Lower lobe of right lung (tissue), 2 donors: Measurements from ENCODE around the gene HIGD1A. TPM values are rescaled to one million over a fixed set of nuclear protein-coding genes. Genes with fewer than 3 reads are reported as not detected.

Source experiments
- ATAC-seq, 2 donors: fragments of 200-7000 bp; cut with Tn5 transposase; one replicate each; pipeline ENCODE4 v1.9.1; 2020 to 2022; ENCODE audit warnings: mild to moderate bottlenecking in 2 of 2, moderate library complexity in 2 of 2
- DNase-seq: peaks from one replicate; pipeline ENCODE4 v3.0.0-alpha.2; 2020
- H3K27ac ChIP-seq: fragments of 200-600 bp; one replicate; pipeline ENCODE4 v1.8.0; 2022
- H3K27me3 ChIP-seq: fragments of 200-600 bp; one replicate; pipeline ENCODE4 v1.8.0; 2022; ENCODE audit warnings: low read depth
- H3K36me3 ChIP-seq: fragments of 200-600 bp; one replicate; pipeline ENCODE4 v1.8.0; 2022; ENCODE audit warnings: mild to moderate bottlenecking
- H3K4me1 ChIP-seq: fragments of 200-600 bp; one replicate; pipeline ENCODE4 v1.8.0; 2022
- H3K4me3 ChIP-seq: fragments of 200-600 bp; one replicate; pipeline ENCODE4 v1.8.0; 2022; ENCODE audit warnings: mild to moderate bottlenecking
- H3K9me3 ChIP-seq: fragments of 200-600 bp; one replicate; pipeline ENCODE4 v1.8.0; 2022
- CTCF ChIP-seq: fragments of 200-600 bp; IDR thresholded peaks from one replicate; pipeline ENCODE4 v1.8.0; 2022; ENCODE audit warnings: antibody characterized with exemption, mild to moderate bottlenecking
- intact Hi-C: fragments of 100-400 bp; cut with DNase I; formaldehyde crosslinking; loops from one replicate; pipeline ENCODE4 v1.11.0; 2022
- total RNA-seq: library from RNA; stranded (reverse); fragmentation: NEBNext Ultra II Directional; extraction: Animal tissue kit (Norgen Biotek cat#: 25700); gene quantifications from one replicate; pipeline ENCODE4 v1.2.1, GENCODE V29; 2021
- donor health status: DM: no; HTN: yes; CAD: no; lungs with severe emphysema.

Gene HIGD1A
- total RNA-seq, 1 donor from 2014 or later: 83.8 TPM

GRCh38 chr3:42756681-42757213 lies 47.5 kb downstream of the HIGD1A start:
- ATAC-seq: no peak

GRCh38 chr3:42755681-42756578 lies 48.4 kb downstream of the HIGD1A start:
- ATAC-seq: peak in 1 of 2 donors; percentile 47
- TF ChIP-seq CTCF: peak; percentile 34

More at GRCh38 chr3:42756681-42757213, 47.5 kb downstream of the HIGD1A start:
- Histone ChIP-seq H3K9me3 (no peaks in the 10 kb centered on the region), H3K27me3 (no peaks in the 10 kb centered on the region), H3K4me3 (no peak overlapping the region), H3K36me3 (no peaks in the 10 kb centered on the region), H3K27ac (no peak overlapping the region), H3K4me1 (peaks cover 9% of the 10 kb centered on the region)
- no peak for TF ChIP-seq CTCF
- DNase-seq: no peak
- intact Hi-C loops: no loop called here

GRCh38 chr3:42753757-42754156 lies 50.5 kb downstream of the HIGD1A start:
- no peak for DNase-seq
- intact Hi-C loops: no loop called here
- no peaks in the 10 kb centered on the region for H3K9me3 ChIP-seq
- no peaks in the 10 kb centered on the region for H3K4me1 ChIP-seq
- TF ChIP-seq CTCF: no peak
- no peak for ATAC-seq
- no peaks in the 10 kb centered on the region for H3K27me3 ChIP-seq
- H3K4me3 ChIP-seq: no peak overlapping the region
- no peaks in the 10 kb centered on the region for H3K36me3 ChIP-seq
- H3K27ac ChIP-seq: no peak overlapping the region

More at GRCh38 chr3:42755681-42756578, 48.4 kb downstream of the HIGD1A start:
- H3K27me3 ChIP-seq: no peaks in the 10 kb centered on the region
- no peak overlapping the region for H3K27ac ChIP-seq
- DNase-seq: no peak
- H3K9me3 ChIP-seq: no peaks in the 10 kb centered on the region
- intact Hi-C loops: no loop called here
- H3K4me1 ChIP-seq: peaks cover under 1% of the 10 kb centered on the region
- H3K36me3 ChIP-seq: no peaks in the 10 kb centered on the region
- H3K4me3 ChIP-seq: no peak overlapping the region

GRCh38 chr3:42752961-42753360 lies 51.3 kb downstream of the HIGD1A start:
- Histone ChIP-seq H3K27ac (no peak overlapping the region), H3K4me1 (no peaks in the 10 kb centered on the region), H3K9me3 (no peaks in the 10 kb centered on the region), H3K27me3 (no peaks in the 10 kb centered on the region), H3K4me3 (no peak overlapping the region), H3K36me3 (no peaks in the 10 kb centered on the region)
- intact Hi-C loops: no loop called here
- TF ChIP-seq CTCF: no peak
- ATAC-seq (peak; percentile 19 to 59), DNase-seq (no peak)

- ATAC-seq (no peak), DNase-seq (no peak)
- H3K27ac ChIP-seq: no peak overlapping the region
- H3K9me3 ChIP-seq: no peaks in the 10 kb centered on the region
- H3K4me1 ChIP-seq: peaks cover 4% of the 10 kb centered on the region
- no peak overlapping the region for H3K4me3 ChIP-seq
- no peaks in the 10 kb centered on the region for H3K36me3 ChIP-seq
- TF ChIP-seq CTCF: no peak
- no peaks in the 10 kb centered on the region for H3K27me3 ChIP-seq
- intact Hi-C loops: no loop called here
Measured at GRCh38 chr3:42752441-42752840, 51.8 kb downstream of the HIGD1A start.
